Parathyroid adenoma (tissue), 2 donors: Measurements from ENCODE around the gene NANS.
"Not testable (repeated sequence)": the region's sequence is repeated elsewhere in the genome, so short reads cannot be mapped to it uniquely, and the experiment has no call there.

Experiments used
- H2AFZ ChIP-seq: fragments of 300-600 bp; sonication (generic); one replicate; pipeline ENCODE4 v1.7.0; 2017; ENCODE audit warnings: antibody characterized with exemption, mild to moderate bottlenecking
- H3K27ac ChIP-seq: fragments of 300-600 bp; sonication (generic); one replicate; pipeline ENCODE4 v1.7.0; 2017
- H3K27me3 ChIP-seq: fragments of 300-600 bp; sonication (generic); one replicate; pipeline ENCODE4 v1.7.0; 2017; ENCODE audit warnings: low read length; ENCODE audit not compliant: control insufficient read depth, insufficient read depth
- H3K36me3 ChIP-seq: fragments of 300-600 bp; sonication (generic); one replicate; pipeline ENCODE4 v1.7.0; 2017; ENCODE audit warnings: low read length; ENCODE audit not compliant: control insufficient read depth, insufficient read depth
- H3K4me1 ChIP-seq: fragments of 300-600 bp; sonication (generic); one replicate; pipeline ENCODE4 v1.7.0; 2017; ENCODE audit warnings: control low read depth
- H3K4me2 ChIP-seq: fragments of 300-600 bp; sonication (generic); one replicate; pipeline ENCODE4 v1.7.0; 2017; ENCODE audit warnings: low read length
- H3K4me3 ChIP-seq: fragments of 300-600 bp; sonication (generic); one replicate; pipeline ENCODE4 v1.7.0; 2017; ENCODE audit warnings: low read depth, low read length
- H3K79me2 ChIP-seq: fragments of 300-600 bp; sonication (generic); one replicate; pipeline ENCODE4 v1.7.0; 2017; ENCODE audit warnings: control low read depth
- H3K9ac ChIP-seq: fragments of 300-600 bp; sonication (generic); one replicate; pipeline ENCODE4 v1.7.0; 2017; ENCODE audit warnings: mild to moderate bottlenecking
- H3K9me3 ChIP-seq: fragments of 300-600 bp; sonication (generic); one replicate; pipeline ENCODE4 v1.7.0; 2017; ENCODE audit warnings: low read length; ENCODE audit not compliant: control insufficient read depth
- TF ChIP-seq, protein P1 (sequence below): fragments of 300-600 bp; sonication (generic); IDR thresholded peaks from one replicate; pipeline ENCODE4 v1.7.0; 2017; ENCODE audit warnings: antibody characterized with exemption, mild to moderate bottlenecking
- donor health status: primary hyperparathyroidism.

NANS gene

DNA sequence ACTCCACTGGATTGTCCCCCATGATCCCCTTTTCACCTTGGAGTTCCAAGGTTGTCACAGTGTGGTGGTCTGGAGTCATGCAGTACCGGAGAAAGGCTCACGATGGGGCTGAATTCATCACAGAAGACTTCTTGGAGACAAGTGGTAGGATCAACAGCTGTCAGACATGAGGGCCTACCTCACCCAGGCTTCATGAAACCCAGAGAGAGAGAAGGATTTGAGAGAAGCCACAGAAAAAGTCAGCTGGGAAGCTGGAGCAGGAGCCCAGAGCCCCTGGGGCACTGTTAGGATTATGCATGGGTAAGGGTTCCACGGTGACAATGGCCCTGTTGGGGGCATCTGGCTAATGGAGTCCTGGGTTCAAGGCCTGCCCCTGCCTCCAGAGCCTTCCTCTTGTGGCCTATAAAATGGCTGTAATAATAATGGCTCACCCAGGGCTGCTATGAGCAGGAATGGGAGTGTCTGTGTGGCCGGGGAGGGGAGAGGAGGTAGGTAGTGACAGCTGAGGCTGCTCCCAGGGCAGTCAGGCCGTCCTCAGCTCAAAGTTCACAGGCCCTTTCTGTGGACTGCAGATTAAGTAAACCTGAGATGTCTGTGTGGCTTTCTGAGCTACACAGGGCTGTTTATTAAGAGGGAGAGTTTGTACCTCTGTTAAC, 61.6 kb downstream of the NANS start:
- Histone ChIP-seq H3K9me3 (no peaks in the 10 kb centered on the region), H3K9ac (no peak overlapping the region), H3K4me2 (peak overlapping the region; percentile 69), H2AFZ (peak overlapping the region; percentile 91), H3K4me3 (peak overlapping the region; percentile 59), H3K27ac (peak overlapping the region; percentile 72), H3K4me1 (peaks cover 2% of the 10 kb centered on the region), H3K36me3 (no peaks in the 10 kb centered on the region), H3K27me3 (no peaks in the 10 kb centered on the region), H3K79me2 (no peaks in the 10 kb centered on the region)
- TF ChIP-seq, protein P1, sequence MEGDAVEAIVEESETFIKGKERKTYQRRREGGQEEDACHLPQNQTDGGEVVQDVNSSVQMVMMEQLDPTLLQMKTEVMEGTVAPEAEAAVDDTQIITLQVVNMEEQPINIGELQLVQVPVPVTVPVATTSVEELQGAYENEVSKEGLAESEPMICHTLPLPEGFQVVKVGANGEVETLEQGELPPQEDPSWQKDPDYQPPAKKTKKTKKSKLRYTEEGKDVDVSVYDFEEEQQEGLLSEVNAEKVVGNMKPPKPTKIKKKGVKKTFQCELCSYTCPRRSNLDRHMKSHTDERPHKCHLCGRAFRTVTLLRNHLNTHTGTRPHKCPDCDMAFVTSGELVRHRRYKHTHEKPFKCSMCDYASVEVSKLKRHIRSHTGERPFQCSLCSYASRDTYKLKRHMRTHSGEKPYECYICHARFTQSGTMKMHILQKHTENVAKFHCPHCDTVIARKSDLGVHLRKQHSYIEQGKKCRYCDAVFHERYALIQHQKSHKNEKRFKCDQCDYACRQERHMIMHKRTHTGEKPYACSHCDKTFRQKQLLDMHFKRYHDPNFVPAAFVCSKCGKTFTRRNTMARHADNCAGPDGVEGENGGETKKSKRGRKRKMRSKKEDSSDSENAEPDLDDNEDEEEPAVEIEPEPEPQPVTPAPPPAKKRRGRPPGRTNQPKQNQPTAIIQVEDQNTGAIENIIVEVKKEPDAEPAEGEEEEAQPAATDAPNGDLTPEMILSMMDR = peak; percentile 12

DNA sequence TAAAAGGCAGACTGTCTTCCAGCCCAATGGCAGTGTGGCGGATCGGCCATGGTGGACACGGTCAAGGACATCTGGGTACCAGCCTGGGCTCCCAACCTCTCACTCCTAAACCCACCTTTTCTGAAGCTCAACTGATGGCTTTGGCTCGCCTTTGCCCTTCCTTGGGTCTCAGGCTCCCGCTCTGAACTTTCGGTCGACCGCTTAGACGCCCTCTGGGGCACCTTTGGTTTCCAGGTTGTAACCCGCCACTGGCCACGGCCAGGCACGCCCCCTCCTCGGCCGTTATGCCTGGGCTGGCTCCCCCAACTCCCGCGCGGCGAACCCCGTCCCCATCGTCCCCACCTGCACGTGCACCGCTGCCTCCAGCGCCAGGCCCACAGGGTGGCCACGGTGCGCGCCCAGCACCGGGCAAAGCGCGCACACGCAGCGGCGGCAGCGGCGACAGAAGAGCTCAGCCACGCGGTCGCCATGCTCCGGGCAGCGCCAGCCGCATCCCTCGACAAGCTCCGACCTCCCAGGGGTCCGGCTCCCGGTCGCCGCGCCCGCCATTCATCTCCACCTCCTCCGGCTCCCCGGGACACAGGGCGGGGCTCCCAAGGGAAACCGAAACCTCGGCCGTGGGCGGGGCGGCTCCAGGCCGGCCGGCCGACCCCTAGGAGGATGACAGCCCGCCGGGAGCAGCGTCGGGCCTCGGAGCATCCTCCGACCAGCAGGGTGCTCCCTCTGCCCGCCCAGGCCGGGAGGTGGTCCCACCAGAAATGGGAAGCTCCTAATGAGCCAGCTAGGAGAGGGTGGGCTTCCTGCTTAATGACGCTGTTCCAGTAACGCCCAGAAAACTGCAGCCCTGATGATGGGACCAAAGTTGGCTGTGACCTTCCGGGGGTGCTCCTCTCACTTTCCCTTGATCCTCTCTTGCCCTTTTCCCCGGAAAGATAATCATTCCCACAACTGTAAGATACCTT, 62.4 kb downstream of the NANS start, which contains the start of gene TRIM14:
TRIM14 (minus strand) TSS at position 583 of the 962 bp plus-strand sequence; CDS start at position 549, 34 bp downstream.
- no peaks in the 10 kb centered on the region for H3K27me3 ChIP-seq
- H3K27ac ChIP-seq = peak within 1 kb of the TSS; percentile 72
- peak within 1 kb of the TSS; percentile 91 for H2AFZ ChIP-seq
- no peaks in the 10 kb centered on the region for H3K79me2 ChIP-seq
- H3K9ac ChIP-seq = peak within 1 kb of the TSS; percentile 19
- H3K4me2 ChIP-seq = peak within 1 kb of the TSS; percentile 69
- TF ChIP-seq, protein P1 = no peak
- peaks cover 2% of the 10 kb centered on the region for H3K4me1 ChIP-seq
- H3K4me3 ChIP-seq = peak within 1 kb of the TSS; percentile 59
- no peaks in the 10 kb centered on the region for H3K9me3 ChIP-seq
- no peaks in the 10 kb centered on the region for H3K36me3 ChIP-seq

DNA sequence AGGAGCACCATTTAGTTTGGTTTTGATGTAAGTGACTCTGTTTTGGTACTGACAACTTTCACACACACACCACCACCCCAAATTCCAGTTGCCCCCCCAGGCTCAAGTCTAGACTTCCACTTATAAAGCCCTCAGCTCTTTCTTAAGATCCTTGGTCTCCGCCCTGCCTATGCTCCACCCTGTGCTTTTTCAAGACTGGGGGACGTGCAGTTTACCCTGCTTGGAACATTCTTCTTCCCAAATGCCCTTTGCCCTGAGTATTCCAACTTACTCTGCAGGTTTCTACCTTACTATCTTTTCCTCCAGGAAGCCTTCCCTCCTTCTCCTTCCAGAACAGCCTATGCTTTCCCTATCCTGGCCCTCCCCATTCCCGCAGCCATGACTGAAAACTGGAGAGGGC, 63.9 kb downstream of the NANS start:
- peak overlapping the region; percentile 35 for H2AFZ ChIP-seq
- no peak overlapping the region for H3K9ac ChIP-seq
- H3K9me3 ChIP-seq = no peaks in the 10 kb centered on the region
- peaks cover 2% of the 10 kb centered on the region for H3K4me1 ChIP-seq
- H3K27me3 ChIP-seq = no peaks in the 10 kb centered on the region
- no peak overlapping the region for H3K4me3 ChIP-seq
- TF ChIP-seq, protein P1 = no peak
- peak overlapping the region; percentile 47 for H3K4me2 ChIP-seq
- H3K79me2 ChIP-seq = no peaks in the 10 kb centered on the region
- H3K27ac ChIP-seq = peak overlapping the region; percentile 62
- H3K36me3 ChIP-seq = no peaks in the 10 kb centered on the region

DNA sequence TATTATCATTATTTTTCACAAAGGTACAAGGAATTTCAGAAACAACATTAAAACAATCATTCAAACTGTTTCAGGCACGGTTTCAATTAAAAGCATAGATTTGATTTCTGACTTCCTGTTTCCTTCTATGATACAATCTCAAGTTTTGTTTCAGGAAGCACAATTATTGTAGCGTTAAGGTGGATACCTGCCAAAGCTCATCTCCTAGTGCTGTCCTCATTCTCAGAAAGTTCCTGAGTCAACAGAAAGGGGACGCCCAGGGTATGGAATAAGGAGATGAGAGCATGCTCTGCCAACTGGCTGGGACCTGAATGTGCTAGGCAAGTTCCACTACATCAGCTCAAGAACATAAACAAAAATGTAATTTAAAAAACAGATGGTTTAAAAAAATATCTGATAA, 64.5 kb downstream of the NANS start:
- Histone ChIP-seq H3K36me3 (no peaks in the 10 kb centered on the region), H3K9me3 (no peaks in the 10 kb centered on the region), H3K9ac (no peak overlapping the region), H3K79me2 (no peaks in the 10 kb centered on the region), H3K27ac (peak overlapping the region; percentile 62), H3K27me3 (no peaks in the 10 kb centered on the region), H3K4me2 (peak overlapping the region; percentile 47), H3K4me1 (peaks cover 2% of the 10 kb centered on the region), H2AFZ (no peak overlapping the region), H3K4me3 (no peak overlapping the region)
- TF ChIP-seq, protein P1 = peak; percentile 28

DNA sequence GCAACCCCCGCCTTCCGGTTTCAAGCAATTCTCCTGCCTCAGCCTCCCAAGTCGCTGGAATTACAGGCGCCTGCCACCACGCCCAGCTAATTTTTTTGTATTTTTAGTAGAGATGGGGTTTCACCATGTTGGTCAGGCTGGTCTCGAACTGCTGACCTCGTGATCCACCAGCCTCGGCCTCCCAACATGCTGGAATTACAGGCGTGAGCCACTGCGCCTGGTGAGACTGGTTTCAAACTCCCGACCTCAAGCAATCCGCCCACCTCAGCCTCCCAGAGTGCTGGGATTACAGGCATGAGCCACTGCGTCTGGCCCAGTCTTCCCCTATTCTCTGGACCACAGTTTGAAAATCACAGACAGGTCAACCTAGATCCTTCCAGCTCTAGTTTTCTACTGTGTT, 67.6 kb downstream of the NANS start:
- H3K9ac ChIP-seq, H2AFZ ChIP-seq, H3K27ac ChIP-seq, H3K36me3 ChIP-seq, H3K4me2 ChIP-seq, H3K4me3 ChIP-seq, H3K4me1 ChIP-seq, H3K79me2 ChIP-seq, H3K27me3 ChIP-seq, H3K9me3 ChIP-seq: not testable (repeated sequence)
